Muscle of leg (tissue), 11 donors: ENCODE measurements around the gene SMAD6. TPM values are rescaled to one million over a fixed set of nuclear protein-coding genes. Genes with fewer than 3 reads are reported as not detected.
A peak's percentile ranks its signal among the peaks of the same experiment; 100 is the strongest.

Source experiments
- DNase-seq: peaks from one replicate; pipeline ENCODE4 v3.0.0; 2013
- H3K27ac ChIP-seq: one replicate; pipeline ENCODE4 v1.5.1; 2013; ENCODE audit warnings: mild to moderate bottlenecking, low read length, control low read depth
- H3K27me3 ChIP-seq: one replicate; pipeline ENCODE4 v1.6.1; 2013; ENCODE audit warnings: low read length; ENCODE audit not compliant: control insufficient read depth, insufficient read depth
- H3K36me3 ChIP-seq: one replicate; pipeline ENCODE4 v1.6.1; 2013; ENCODE audit warnings: low read length; ENCODE audit not compliant: control insufficient read depth, insufficient read depth
- H3K4me1 ChIP-seq: one replicate; pipeline ENCODE4 v1.6.1; 2013; ENCODE audit warnings: low read length; ENCODE audit not compliant: control insufficient read depth, insufficient read depth
- H3K4me3 ChIP-seq: one replicate; pipeline ENCODE4 v1.5.1; 2013; ENCODE audit warnings: low read length, control low read depth
- H3K9me3 ChIP-seq: replicated peaks from 2 replicates; pipeline ENCODE4 v1.6.1; 2013; ENCODE audit warnings: low read depth, low read length; ENCODE audit not compliant: control insufficient read depth
- WGBS: methylation state at CpG from one replicate; pipeline ENCODE4 v1.1.5; 2013; ENCODE audit warnings: missing lambda C conversion rate; ENCODE audit not compliant: insufficient coverage; 5-methylcytosine and 5-hydroxymethylcytosine counted together
- polyA plus RNA-seq, 8 donors: library from polyadenylated mRNA; unstranded; fragments of 120-200 nt; gene quantifications; one replicate each; pipeline versions ENCODE4 v1.2.1 to v1.2.3, GENCODE V29; 2013; ENCODE audit warnings: inconsistent platforms in 1 of 8, low replicate concordance in 1 of 8; ENCODE audit not compliant: insufficient read length in 8 of 8, insufficient read depth in 1 of 8
- total RNA-seq: library from RNA; stranded (reverse); fragments of 120-200 nt; gene quantifications from one replicate; pipeline ENCODE4 v1.2.4, GENCODE V29; 2013

Gene SMAD6
- total and polyA plus RNA-seq, 9 donors, result 2.3 to 8.3 (median 5.4) TPM

DNA sequence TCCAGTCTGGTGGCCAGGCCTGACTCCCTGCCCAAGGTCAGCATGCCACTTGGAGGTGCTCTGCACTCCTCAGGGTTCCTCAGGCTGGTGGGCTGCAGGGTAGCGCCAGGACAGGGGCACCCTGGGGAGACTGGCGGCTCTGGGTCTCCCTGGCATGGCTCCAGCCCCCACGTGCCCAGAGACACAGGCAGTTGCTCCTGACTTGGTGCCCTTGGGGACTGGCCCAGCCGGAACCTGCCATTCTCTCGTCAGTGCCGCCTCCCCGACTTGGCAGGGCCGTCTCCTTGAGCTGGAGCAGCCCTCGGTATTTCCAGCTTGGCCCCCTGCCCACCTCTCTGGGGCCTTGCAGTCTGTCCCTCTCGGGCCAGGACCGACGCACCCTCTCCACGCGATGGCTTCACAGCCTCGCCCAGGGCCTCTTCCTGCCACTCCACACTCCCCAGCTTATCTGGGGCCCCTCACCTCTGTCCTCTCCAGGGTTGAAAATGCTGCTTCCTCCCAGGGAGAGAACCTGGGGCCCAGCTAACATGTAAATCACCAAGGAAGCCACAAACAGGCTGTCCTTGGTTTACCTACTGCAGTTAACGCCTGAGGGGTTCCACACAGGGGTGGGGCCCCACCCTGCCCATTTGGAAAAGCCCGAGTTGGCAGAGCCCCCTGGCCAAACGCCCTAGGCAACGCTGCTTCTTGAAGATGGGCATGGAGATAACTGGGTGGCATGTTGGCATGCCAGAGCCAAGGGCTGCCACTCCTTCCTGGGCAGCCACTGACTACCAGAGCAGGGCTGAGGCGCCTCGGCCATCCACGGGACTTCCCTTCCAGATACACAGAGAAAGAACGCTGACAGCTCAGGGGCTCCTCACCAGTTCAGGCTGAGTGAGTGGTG is 61.4 kb downstream of the SMAD6 start:
- WGBS, result 41% methylated on average over 16 of the region's 23 CpGs
- peaks cover 42% of the 10 kb centered on the region for H3K4me1 ChIP-seq
- no peak overlapping the region for H3K4me3 ChIP-seq
- no peak overlapping the region for H3K27ac ChIP-seq
- peak; percentile 65 for DNase-seq
- no peaks in the 10 kb centered on the region for H3K9me3 ChIP-seq
- H3K36me3 ChIP-seq, result no peaks in the 10 kb centered on the region
- H3K27me3 ChIP-seq, result no peaks in the 10 kb centered on the region

GRCh38 chr15:66764072-66764786 is 62.2 kb downstream of the SMAD6 start:
- Histone ChIP-seq H3K4me3 (no peak overlapping the region), H3K36me3 (no peaks in the 10 kb centered on the region), H3K9me3 (no peaks in the 10 kb centered on the region), H3K27me3 (no peaks in the 10 kb centered on the region), H3K4me1 (peaks cover 42% of the 10 kb centered on the region), H3K27ac (no peak overlapping the region)
- 70% methylated on average over 2 of the region's 12 CpGs for WGBS
- DNase-seq, result no peak

- no peak overlapping the region for H3K4me3 ChIP-seq
- 45% methylated on average over 10 of the region's 13 CpGs for WGBS
- no peaks in the 10 kb centered on the region for H3K27me3 ChIP-seq
- no peak for DNase-seq
- H3K4me1 ChIP-seq, result peaks cover 41% of the 10 kb centered on the region
- H3K27ac ChIP-seq, result no peak overlapping the region
- H3K9me3 ChIP-seq, result no peaks in the 10 kb centered on the region
- H3K36me3 ChIP-seq, result no peaks in the 10 kb centered on the region
Measured at GRCh38 chr15:66765478-66766281, 63.6 kb downstream of the SMAD6 start.

DNA sequence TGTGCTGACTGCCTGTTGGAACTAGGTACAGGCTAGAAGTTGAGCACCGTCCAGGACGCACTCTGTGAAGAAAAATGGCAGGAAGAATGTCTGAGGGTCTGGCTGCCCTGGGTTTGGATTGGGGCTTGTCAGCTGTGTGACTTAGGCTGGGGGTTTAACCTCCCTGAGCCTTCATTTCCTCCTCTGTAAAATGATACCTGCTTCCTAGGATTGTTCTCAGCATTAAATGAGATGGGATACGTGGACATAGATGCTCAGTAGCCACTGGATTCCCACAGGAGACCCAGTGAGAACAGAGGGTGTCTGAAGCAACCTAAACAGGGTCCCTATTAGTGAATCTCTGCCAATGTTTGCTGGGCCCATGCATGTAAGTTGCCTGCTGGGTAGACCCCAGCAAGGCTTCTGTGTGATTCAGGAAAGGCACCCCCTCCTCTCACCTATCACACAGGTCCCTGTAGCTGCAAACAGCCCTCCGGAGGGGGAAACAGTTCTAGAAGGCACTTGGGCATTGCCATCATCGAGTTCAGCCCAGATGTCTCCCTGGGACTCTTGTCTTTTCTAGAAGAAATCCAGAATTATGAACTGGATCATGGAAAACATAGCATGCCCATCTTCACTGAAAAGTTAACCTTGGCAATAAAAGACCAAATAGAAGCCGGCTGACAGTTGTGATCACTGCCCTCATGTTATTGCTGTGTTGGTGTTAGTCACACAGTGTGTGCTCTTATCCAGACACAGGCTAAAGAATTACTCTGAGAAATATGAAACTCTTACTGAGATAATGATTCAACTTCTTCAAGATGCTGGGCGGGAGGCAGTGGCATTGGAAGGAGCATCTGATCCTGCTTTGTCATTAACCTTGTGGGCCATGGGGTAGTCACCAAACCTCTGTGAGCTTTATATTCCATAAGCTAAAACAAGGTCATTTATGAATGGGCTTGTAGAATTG is 64.5 kb downstream of the SMAD6 start:
- WGBS, result 61% methylated on average over 2 of the region's 7 CpGs
- H3K27ac ChIP-seq, result no peak overlapping the region
- no peak overlapping the region for H3K4me3 ChIP-seq
- H3K9me3 ChIP-seq, result no peaks in the 10 kb centered on the region
- H3K4me1 ChIP-seq, result peaks cover 32% of the 10 kb centered on the region
- H3K36me3 ChIP-seq, result no peaks in the 10 kb centered on the region
- no peaks in the 10 kb centered on the region for H3K27me3 ChIP-seq
- DNase-seq, result no peak

GRCh38 chr15:66767240-66767659 is 65.2 kb downstream of the SMAD6 start:
- Histone ChIP-seq H3K27me3 (no peaks in the 10 kb centered on the region), H3K4me1 (peaks cover 26% of the 10 kb centered on the region), H3K27ac (no peak overlapping the region), H3K4me3 (no peak overlapping the region), H3K36me3 (no peaks in the 10 kb centered on the region), H3K9me3 (no peaks in the 10 kb centered on the region)
- DNase-seq, result no peak
- 100% methylated on average over 1 of the region's 3 CpGs for WGBS

DNA sequence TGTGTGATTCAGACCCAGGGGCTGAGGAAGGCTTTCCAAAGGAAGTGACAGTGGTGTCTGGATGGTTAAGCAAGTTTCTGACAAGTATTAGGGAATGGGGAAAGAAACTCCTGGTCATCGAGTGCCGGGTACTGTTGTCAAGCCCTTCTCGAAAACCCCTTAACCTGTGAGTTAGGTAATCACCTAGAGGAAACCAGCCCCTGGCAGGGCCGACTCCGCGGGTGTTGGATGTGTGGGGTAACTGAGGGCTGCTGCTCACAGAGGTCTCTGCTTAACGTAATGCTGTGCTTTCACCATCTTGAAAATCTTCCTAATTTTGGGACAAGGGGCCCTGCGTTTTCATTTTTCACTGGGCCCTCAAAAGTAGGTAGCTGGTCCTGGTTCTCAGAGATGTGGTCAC is 67.0 kb downstream of the SMAD6 start:
- H3K36me3 ChIP-seq, result no peaks in the 10 kb centered on the region
- no peak for DNase-seq
- H3K27ac ChIP-seq, result no peak overlapping the region
- WGBS, result 95% methylated on average over 8 of the region's 8 CpGs
- H3K27me3 ChIP-seq, result no peaks in the 10 kb centered on the region
- H3K9me3 ChIP-seq, result no peaks in the 10 kb centered on the region
- no peak overlapping the region for H3K4me3 ChIP-seq
- peaks cover 28% of the 10 kb centered on the region for H3K4me1 ChIP-seq

DNA sequence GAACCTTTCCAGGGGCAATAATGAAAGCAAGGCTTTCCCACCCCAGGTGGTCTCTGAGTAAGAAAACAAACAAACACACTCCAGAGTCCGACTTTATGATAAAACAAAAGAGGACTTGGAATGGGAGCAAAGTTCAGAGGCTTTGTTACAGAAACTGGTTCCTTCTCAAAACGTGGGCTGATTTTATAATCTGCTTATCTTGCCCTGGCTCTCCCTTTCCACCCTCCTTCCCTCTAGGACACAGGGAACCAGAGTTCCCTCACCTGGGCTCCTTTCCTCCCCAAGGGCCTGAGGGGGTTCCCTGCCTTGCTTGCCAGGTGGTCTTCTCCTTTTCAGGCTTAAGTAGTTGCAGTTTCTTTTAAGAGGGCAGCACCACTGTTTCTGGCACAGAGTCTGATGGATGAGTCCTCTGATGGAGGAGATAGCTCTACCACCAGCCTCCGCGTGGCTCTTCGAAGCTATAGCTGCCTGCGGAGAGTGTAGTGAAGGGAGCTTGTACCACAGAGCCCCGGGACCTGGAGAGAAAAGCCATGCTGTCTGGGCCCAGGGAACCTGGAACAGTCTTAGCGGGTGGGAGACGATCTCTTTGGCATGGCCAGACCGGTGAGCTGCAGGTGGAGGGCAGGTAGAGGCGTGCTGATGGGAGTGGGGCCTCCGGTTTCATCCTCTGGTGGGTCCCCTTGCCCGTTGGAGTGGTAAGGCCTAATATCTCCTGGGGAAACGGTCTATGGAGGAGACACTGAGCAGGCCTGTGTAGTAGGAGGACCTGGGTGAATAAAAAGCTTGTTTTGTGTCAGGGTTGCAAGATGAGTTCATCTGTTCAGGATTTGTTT is 68.7 kb downstream of the SMAD6 start:
- Histone ChIP-seq H3K27ac (no peak overlapping the region), H3K9me3 (no peaks in the 10 kb centered on the region), H3K4me1 (peaks cover 35% of the 10 kb centered on the region), H3K4me3 (no peak overlapping the region), H3K27me3 (no peaks in the 10 kb centered on the region), H3K36me3 (no peaks in the 10 kb centered on the region)
- WGBS, result 77% methylated on average over 9 of the region's 14 CpGs
- no peak for DNase-seq

DNA sequence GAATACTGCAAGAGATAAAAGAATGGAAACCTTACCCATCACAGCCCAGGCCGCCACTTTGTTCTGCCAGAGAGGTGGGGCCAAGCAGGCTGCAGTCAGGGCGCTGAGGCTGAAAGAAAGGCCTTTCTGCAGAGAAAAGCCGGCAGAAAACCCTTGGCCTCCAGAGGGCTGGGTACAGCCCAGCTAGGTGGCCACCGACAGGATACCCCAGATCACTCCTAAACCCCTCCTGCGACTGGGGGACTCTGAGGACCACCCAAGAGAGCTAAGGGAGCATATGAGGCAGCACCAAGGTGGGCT is 69.3 kb downstream of the SMAD6 start:
- H3K27ac ChIP-seq, result no peak overlapping the region
- peaks cover 29% of the 10 kb centered on the region for H3K4me1 ChIP-seq
- H3K27me3 ChIP-seq, result no peaks in the 10 kb centered on the region
- no peak for DNase-seq
- H3K36me3 ChIP-seq, result no peaks in the 10 kb centered on the region
- H3K9me3 ChIP-seq, result no peaks in the 10 kb centered on the region
- 49% methylated on average over 5 of the region's 5 CpGs for WGBS
- H3K4me3 ChIP-seq, result no peak overlapping the region

DNA sequence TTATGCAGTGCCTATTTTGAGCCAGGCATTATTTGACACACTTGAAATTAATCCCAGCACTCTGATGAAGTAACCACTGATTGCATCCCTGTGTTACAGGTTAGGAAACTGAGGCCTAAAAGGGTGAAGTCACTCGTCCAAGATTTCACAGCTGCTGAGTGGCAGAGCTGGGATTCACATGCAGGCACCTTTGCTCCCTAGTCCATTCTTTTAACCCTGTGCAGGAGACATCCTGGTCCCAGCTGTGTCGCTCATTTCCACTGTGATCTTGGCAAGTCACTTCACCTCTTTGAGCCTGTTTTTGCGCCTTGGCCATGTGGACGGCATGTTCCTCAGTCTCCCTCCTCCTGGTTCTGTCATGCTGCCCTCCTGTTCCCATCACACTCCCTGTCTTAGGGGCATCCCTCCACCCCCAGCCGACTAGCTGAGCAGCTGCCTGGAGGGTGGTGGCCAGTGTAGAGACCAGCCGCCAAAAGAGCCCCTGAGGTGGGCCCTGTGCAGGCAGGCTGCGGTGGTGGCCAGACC is 70.6 kb downstream of the SMAD6 start:
- Histone ChIP-seq H3K27me3 (no peaks in the 10 kb centered on the region), H3K4me3 (no peak overlapping the region), H3K36me3 (no peaks in the 10 kb centered on the region), H3K4me1 (peaks cover 25% of the 10 kb centered on the region), H3K27ac (peak overlapping the region; percentile 43), H3K9me3 (no peaks in the 10 kb centered on the region)
- DNase-seq, result no peak
- 40% methylated on average over 4 of the region's 7 CpGs for WGBS
